HepG2 (cell line): Measurements from ENCODE around the gene GMEB1. TPM values are rescaled to one million over a fixed set of nuclear protein-coding genes. Genes with fewer than 3 reads are reported as not detected.
A peak's percentile ranks its signal among the peaks of the same experiment; 100 is the strongest.

Experiments
- LCORL ChIP-seq, 2 experiments: fragments of 450-650 bp in 1 of 2; sonication (generic) in 1 of 2; formaldehyde crosslinking in 1 of 2; IDR thresholded peaks; 2 replicates each; pipeline versions ENCODE4 v1.5.0 to v1.6.1; 2017 to 2020; ENCODE audit warnings: antibody characterized with exemption in 1 of 2, missing genetic modification reagents in 1 of 2
- MXD3 ChIP-seq: IDR thresholded peaks from 2 replicates; pipeline ENCODE4 v1.6.1; 2016; ENCODE audit warnings: mild to moderate bottlenecking, missing biosample characterization, missing genetic modification reagents
- MXI1 ChIP-seq: IDR thresholded peaks from 3 replicates; pipeline ENCODE4 v1.6.1; 2012; ENCODE audit warnings: low read depth, low read length, inconsistent platforms, borderline replicate concordance
- NONO ChIP-seq, 2 experiments: fragments of 450-650 bp in 1 of 2; sonication (generic) in 1 of 2; formaldehyde crosslinking in 1 of 2; IDR thresholded peaks in 1 of 2; conservative IDR thresholded peaks in 1 of 2; 2 replicates each; pipeline versions ENCODE4 v1.6.1 to v1.8.0; 2017 to 2022; ENCODE audit warnings: mild to moderate bottlenecking in 1 of 2, missing genetic modification reagents in 1 of 2, moderate library complexity in 1 of 2
- PHF8 ChIP-seq: sonication (generic); formaldehyde crosslinking; IDR thresholded peaks from 2 replicates; pipeline ENCODE4 v1.5.0; 2020; ENCODE audit warnings: missing genetic modification reagents
- POLR2A ChIP-seq, 2 experiments: IDR thresholded peaks; 2 replicates each; pipeline ENCODE4 v1.6.1; 2011; ENCODE audit warnings: low read depth in 2 of 2, low read length in 2 of 2, mild to moderate bottlenecking in 1 of 2, moderate library complexity in 1 of 2; ENCODE audit not compliant: insufficient read depth in 1 of 2
- SALL1 ChIP-seq: sonication (generic); formaldehyde crosslinking; IDR thresholded peaks from 2 replicates; pipeline ENCODE4 v1.8.0; 2022; ENCODE audit warnings: mild to moderate bottlenecking, missing genetic modification reagents
- SMAD3 ChIP-seq: sonication (generic); formaldehyde crosslinking; IDR thresholded peaks from 2 replicates; pipeline ENCODE4 v1.4.0; 2020; ENCODE audit warnings: missing genetic modification reagents
- SP4 ChIP-seq: sonication (generic); formaldehyde crosslinking; IDR thresholded peaks from 2 replicates; pipeline ENCODE4 v1.8.1; 2023; ENCODE audit warnings: mild to moderate bottlenecking, missing genetic modification reagents
- SPEN ChIP-seq: sonication (generic); formaldehyde crosslinking; IDR thresholded peaks from 2 replicates; pipeline ENCODE4 v1.5.1; 2020; ENCODE audit warnings: low read depth, mild to moderate bottlenecking, missing genetic modification reagents
- SRSF1 ChIP-seq: fragments of 200-400 bp; formaldehyde crosslinking; optimal IDR thresholded peaks from 2 replicates; pipeline ENCODE3; 2017; ENCODE audit warnings: mild to moderate bottlenecking, low read depth, low read length, moderate library complexity
- TEAD3 ChIP-seq: optimal IDR thresholded peaks from 2 replicates; pipeline ENCODE3; 2016; ENCODE audit warnings: borderline replicate concordance
- ZNF441 ChIP-seq: sonication (generic); formaldehyde crosslinking; IDR thresholded peaks from 2 replicates; pipeline ENCODE4 v1.7.0; 2021; ENCODE audit warnings: missing genetic modification reagents, borderline replicate concordance
- ZNF460 ChIP-seq: sonication (generic); formaldehyde crosslinking; IDR thresholded peaks from 2 replicates; pipeline ENCODE4 v1.5.1; 2020; ENCODE audit warnings: missing genetic modification reagents, mild to moderate bottlenecking, borderline replicate concordance
- ZNF589 ChIP-seq: sonication (generic); formaldehyde crosslinking; conservative IDR thresholded peaks from 2 replicates; pipeline ENCODE4 v1.8.0; 2022; ENCODE audit warnings: mild to moderate bottlenecking, moderate library complexity, missing genetic modification reagents
- ZNF777 ChIP-seq: sonication (generic); formaldehyde crosslinking; IDR thresholded peaks from 2 replicates; pipeline ENCODE4 v1.4.0; 2020; ENCODE audit warnings: missing genetic modification reagents
- ZNF790 ChIP-seq: sonication (generic); formaldehyde crosslinking; IDR thresholded peaks from 2 replicates; pipeline ENCODE4 v1.8.0; 2022; ENCODE audit warnings: missing genetic modification reagents, mild to moderate bottlenecking, borderline replicate concordance
- ZSCAN20 ChIP-seq: sonication (generic); formaldehyde crosslinking; IDR thresholded peaks from 2 replicates; pipeline ENCODE4 v1.4.0; 2020; ENCODE audit warnings: missing genetic modification reagents, mild to moderate bottlenecking, borderline replicate concordance
- polyA plus RNA-seq, 8 experiments: library from polyadenylated mRNA; depleted of rRNA in 3 of 8; stranded (reverse) in 7 of 8; unstranded in 1 of 8; fragments of >200 nt; fragmentation: Illumina TruSeq in 4 of 8; extraction: Trizol in 4 of 8; gene quantifications; 2 replicates each; pipeline versions ENCODE4 v1.2.1 to v1.2.3, GENCODE V29; 2011 to 2016; ENCODE audit warnings: low read depth in 4 of 8, missing spikeins in 1 of 8, mixed read lengths in 1 of 8; ENCODE audit not compliant: insufficient read depth in 1 of 8
- total RNA-seq, 5 experiments: library from RNA; depleted of rRNA; stranded (reverse); fragments of >200 nt; fragmentation: Illumina TruSeq; extraction: Trizol; gene quantifications; 2 replicates each; pipeline ENCODE4 v1.2.3, GENCODE V29; 2016; ENCODE audit warnings: low read depth in 1 of 5
- TF ChIP-seq, protein P1 (sequence below): sonication (generic); formaldehyde crosslinking; IDR thresholded peaks from 2 replicates; pipeline ENCODE4 v1.8.0; 2022; ENCODE audit warnings: low read depth, missing genetic modification reagents
- TF ChIP-seq, protein P2 (sequence below): IDR thresholded peaks from 2 replicates; pipeline ENCODE4 v1.6.1; 2016; ENCODE audit warnings: missing biosample characterization, missing genetic modification reagents, low read depth
- TF ChIP-seq, protein P3 (sequence below): sonication (generic); formaldehyde crosslinking; IDR thresholded peaks from 2 replicates; pipeline ENCODE4 v1.5.1; 2020; ENCODE audit warnings: mild to moderate bottlenecking, missing genetic modification reagents, moderate library complexity

The GMEB1 gene
- total and polyA plus RNA-seq, 2 of the 13 experiments (the other 11 are each of a cell fraction or from before 2014, with no cell fraction given), result 3.0 to 6.0 TPM

- TF ChIP-seq PHF8 (CRISPR knock-in tag), result peak; percentile 42
- 0 out of 2 replicates have a peak, but pooled peaks have one; percentile 6 for TF ChIP-seq ZNF790 (CRISPR knock-in tag)
- TF ChIP-seq, protein P1, sequence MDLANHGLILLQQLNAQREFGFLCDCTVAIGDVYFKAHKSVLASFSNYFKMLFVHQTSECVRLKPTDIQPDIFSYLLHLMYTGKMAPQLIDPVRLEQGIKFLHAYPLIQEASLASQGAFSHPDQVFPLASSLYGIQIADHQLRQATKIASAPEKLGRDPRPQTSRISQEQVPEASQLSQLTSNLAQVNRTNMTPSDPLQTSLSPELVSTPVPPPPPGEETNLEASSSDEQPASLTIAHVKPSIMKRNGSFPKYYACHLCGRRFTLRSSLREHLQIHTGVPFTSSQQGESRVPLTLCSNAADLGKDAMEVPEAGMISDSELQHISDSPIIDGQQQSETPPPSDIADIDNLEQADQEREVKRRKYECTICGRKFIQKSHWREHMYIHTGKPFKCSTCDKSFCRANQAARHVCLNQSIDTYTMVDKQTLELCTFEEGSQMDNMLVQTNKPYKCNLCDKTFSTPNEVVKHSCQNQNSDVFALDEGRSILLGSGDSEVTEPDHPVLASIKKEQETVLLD (CRISPR knock-in tag), result peak; percentile 93
- TF ChIP-seq, protein P2, sequence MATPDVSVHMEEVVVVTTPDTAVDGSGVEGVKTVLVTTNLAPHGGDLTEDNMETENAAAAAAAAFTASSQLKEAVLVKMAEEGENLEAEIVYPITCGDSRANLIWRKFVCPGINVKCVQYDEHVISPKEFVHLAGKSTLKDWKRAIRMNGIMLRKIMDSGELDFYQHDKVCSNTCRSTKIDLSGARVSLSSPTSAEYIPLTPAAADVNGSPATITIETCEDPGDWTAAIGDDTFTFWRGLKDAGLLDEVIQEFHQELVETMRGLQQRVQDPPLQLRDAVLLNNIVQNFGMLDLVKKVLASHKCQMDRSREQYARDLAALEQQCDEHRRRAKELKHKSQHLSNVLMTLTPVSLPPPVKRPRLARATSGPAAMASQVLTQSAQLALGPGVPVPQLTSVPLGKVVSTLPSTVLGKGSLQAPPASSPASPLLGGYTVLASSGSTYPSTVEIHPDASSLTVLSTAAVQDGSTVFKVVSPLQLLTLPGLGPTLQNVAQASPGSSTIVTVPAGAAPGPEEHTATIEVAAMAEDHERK (CRISPR knock-in tag), result 0 out of 2 replicates have a peak, but pooled peaks have one; percentile 37
- TF ChIP-seq ZNF777 (CRISPR knock-in tag), result peak; percentile 9; the same call in 1 of the 2 replicates
- peak; percentile 43; the same call in 1 of the 2 replicates for TF ChIP-seq SALL1
- TF ChIP-seq ZNF441 (CRISPR knock-in tag), result peak; percentile 23; the same call in 1 of the 2 replicates
- no peak for TF ChIP-seq LCORL (IDR thresholded peaks at IDR 0.05)
- 0 out of 2 replicates have a peak, but pooled peaks have one; percentile 30 for TF ChIP-seq LCORL (CRISPR knock-in tag; IDR thresholded peaks at IDR 0.05)
- no peak for TF ChIP-seq ZNF589 (CRISPR knock-in tag)
- no peak for TF ChIP-seq ZSCAN20 (CRISPR knock-in tag)
- TF ChIP-seq SPEN (CRISPR knock-in tag), result peak; percentile 57; the same call in 1 of the 2 replicates
- TF ChIP-seq ZNF460 (CRISPR knock-in tag), result no peak
- peak in 1 of 2 experiments; percentile 39; a peak in 2 of 4 replicates for TF ChIP-seq POLR2A (IDR thresholded peaks at IDR 0.05; ENCODE audit: insufficient read depth in 1 of 2, low read depth in 2 of 2, low read length in 2 of 2)
- TF ChIP-seq SRSF1, result no peak
- no peak for TF ChIP-seq MXD3 (CRISPR knock-in tag)
- TF ChIP-seq SP4 (CRISPR knock-in tag), result peak; percentile 48; the same call in 1 of the 2 replicates
- peak; percentile 8; the same call in 1 of the 3 replicates for TF ChIP-seq MXI1
- TF ChIP-seq TEAD3 (CRISPR knock-in tag), result peak; percentile 22
- TF ChIP-seq NONO (IDR thresholded peaks at IDR 0.05), result no peak
- TF ChIP-seq NONO (CRISPR knock-in tag; conservative IDR thresholded peaks at IDR 0.05), result no peak
- TF ChIP-seq, protein P3, sequence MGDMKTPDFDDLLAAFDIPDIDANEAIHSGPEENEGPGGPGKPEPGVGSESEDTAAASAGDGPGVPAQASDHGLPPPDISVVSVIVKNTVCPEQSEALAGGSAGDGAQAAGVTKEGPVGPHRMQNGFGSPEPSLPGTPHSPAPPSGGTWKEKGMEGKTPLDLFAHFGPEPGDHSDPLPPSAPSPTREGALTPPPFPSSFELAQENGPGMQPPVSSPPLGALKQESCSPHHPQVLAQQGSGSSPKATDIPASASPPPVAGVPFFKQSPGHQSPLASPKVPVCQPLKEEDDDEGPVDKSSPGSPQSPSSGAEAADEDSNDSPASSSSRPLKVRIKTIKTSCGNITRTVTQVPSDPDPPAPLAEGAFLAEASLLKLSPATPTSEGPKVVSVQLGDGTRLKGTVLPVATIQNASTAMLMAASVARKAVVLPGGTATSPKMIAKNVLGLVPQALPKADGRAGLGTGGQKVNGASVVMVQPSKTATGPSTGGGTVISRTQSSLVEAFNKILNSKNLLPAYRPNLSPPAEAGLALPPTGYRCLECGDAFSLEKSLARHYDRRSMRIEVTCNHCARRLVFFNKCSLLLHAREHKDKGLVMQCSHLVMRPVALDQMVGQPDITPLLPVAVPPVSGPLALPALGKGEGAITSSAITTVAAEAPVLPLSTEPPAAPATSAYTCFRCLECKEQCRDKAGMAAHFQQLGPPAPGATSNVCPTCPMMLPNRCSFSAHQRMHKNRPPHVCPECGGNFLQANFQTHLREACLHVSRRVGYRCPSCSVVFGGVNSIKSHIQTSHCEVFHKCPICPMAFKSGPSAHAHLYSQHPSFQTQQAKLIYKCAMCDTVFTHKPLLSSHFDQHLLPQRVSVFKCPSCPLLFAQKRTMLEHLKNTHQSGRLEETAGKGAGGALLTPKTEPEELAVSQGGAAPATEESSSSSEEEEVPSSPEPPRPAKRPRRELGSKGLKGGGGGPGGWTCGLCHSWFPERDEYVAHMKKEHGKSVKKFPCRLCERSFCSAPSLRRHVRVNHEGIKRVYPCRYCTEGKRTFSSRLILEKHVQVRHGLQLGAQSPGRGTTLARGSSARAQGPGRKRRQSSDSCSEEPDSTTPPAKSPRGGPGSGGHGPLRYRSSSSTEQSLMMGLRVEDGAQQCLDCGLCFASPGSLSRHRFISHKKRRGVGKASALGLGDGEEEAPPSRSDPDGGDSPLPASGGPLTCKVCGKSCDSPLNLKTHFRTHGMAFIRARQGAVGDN (CRISPR knock-in tag), result peak; percentile 48; the same call in 1 of the 2 replicates
- TF ChIP-seq SMAD3 (CRISPR knock-in tag), result 0 out of 2 replicates have a peak, but pooled peaks have one; percentile 28
These were observed at the start of gene GMEB1 (continued) for GRCh38 chr1:28668191-28668955.
